WTC11 (cell line): ENCODE results near the gene CATSPERZ. TPM values are rescaled to one million over a fixed set of nuclear protein-coding genes. Genes with fewer than 3 reads are reported as not detected.

Experiments used
- ATAC-seq: fragments of 200-7000 bp; cut with Tn5 transposase; 2 replicates; pipeline ENCODE4 v1.10.0; 2021; ENCODE audit warnings: mild to moderate bottlenecking, moderate library complexity
- CTCF ChIA-PET: fragments of 300-600 bp; sonication (Branson Sonifier 250); formaldehyde crosslinking; loops from one replicate; lab custom pipeline; 2021; ENCODE audit warnings: antibody characterized with exemption; lab: Charles Lee
- POLR2A ChIA-PET: fragments of 350-600 bp; sonication (Branson Sonifier 250); formaldehyde crosslinking; loops from one replicate; lab custom pipeline; 2021; ENCODE audit warnings: antibody characterized with exemption; lab: Charles Lee
- DNase-seq: peaks from one replicate; pipeline ENCODE4 v3.0.0; 2021; ENCODE audit warnings: low spot score
- H3K27ac Mint-ChIP-seq: 2 replicates; pipeline ENCODE4 v1.8.0; 2021; ENCODE audit warnings: mixed read lengths
- H3K27me3 Mint-ChIP-seq: 2 replicates; pipeline ENCODE4 v1.8.0; 2021; ENCODE audit warnings: low read depth, mild to moderate bottlenecking, moderate library complexity, mixed read lengths
- H3K36me3 Mint-ChIP-seq: 2 replicates; pipeline ENCODE4 v1.8.0; 2021; ENCODE audit warnings: mixed read lengths
- H3K4me1 Mint-ChIP-seq: 2 replicates; pipeline ENCODE4 v1.8.0; 2022; ENCODE audit warnings: mixed read lengths
- H3K4me3 Mint-ChIP-seq: 2 replicates; pipeline ENCODE4 v1.8.0; 2021; ENCODE audit warnings: mild to moderate bottlenecking, moderate library complexity, mixed read lengths
- H3K9me3 Mint-ChIP-seq: 2 replicates; pipeline ENCODE4 v1.8.0; 2021; ENCODE audit warnings: mixed read lengths
- FOXK1 ChIP-seq: sonication (generic); formaldehyde crosslinking; IDR thresholded peaks from 2 replicates; pipeline ENCODE4 v1.8.0; 2022; ENCODE audit warnings: mild to moderate bottlenecking, moderate library complexity, missing genetic modification reagents
- KAT7 ChIP-seq: sonication (generic); formaldehyde crosslinking; IDR thresholded peaks from 2 replicates; pipeline ENCODE4 v1.8.1; 2023; ENCODE audit warnings: missing genetic modification reagents, mild to moderate bottlenecking, borderline replicate concordance
- MYBL2 ChIP-seq: sonication (generic); formaldehyde crosslinking; IDR thresholded peaks from 2 replicates; pipeline ENCODE4 v1.8.1; 2023; ENCODE audit warnings: mild to moderate bottlenecking, moderate library complexity, missing genetic modification reagents
- NR1H2 ChIP-seq: sonication (generic); formaldehyde crosslinking; IDR thresholded peaks from 2 replicates; pipeline ENCODE4 v1.9.0; 2021; ENCODE audit warnings: mild to moderate bottlenecking, moderate library complexity, missing genetic modification reagents
- OVOL2 ChIP-seq: fragments of 250-450 bp; sonication (Bioruptor Pico); IDR thresholded peaks from 2 replicates; pipeline ENCODE4 v1.9.0; 2021; ENCODE audit warnings: mild to moderate bottlenecking, borderline replicate concordance
- PRDM15 ChIP-seq: sonication (generic); formaldehyde crosslinking; IDR thresholded peaks from 2 replicates; pipeline ENCODE4 v1.8.0; 2022; ENCODE audit warnings: missing genetic modification reagents
- RELA ChIP-seq: sonication (generic); formaldehyde crosslinking; IDR thresholded peaks from 2 replicates; pipeline ENCODE4 v1.8.1; 2022; ENCODE audit warnings: missing genetic modification reagents, mild to moderate bottlenecking, borderline replicate concordance
- SMAD3 ChIP-seq: sonication (generic); formaldehyde crosslinking; IDR thresholded peaks from 2 replicates; pipeline ENCODE4 v1.8.0; 2022; ENCODE audit warnings: missing genetic modification reagents, mild to moderate bottlenecking, borderline replicate concordance
- SOX15 ChIP-seq: fragments of 250-450 bp; sonication (Bioruptor Pico); IDR thresholded peaks from 2 replicates; pipeline ENCODE4 v1.9.0; 2021; ENCODE audit warnings: mild to moderate bottlenecking
- ZNF121 ChIP-seq: sonication (generic); formaldehyde crosslinking; IDR thresholded peaks from 2 replicates; pipeline ENCODE4 v1.8.0; 2023; ENCODE audit warnings: missing genetic modification reagents
- total RNA-seq: library from RNA; stranded (reverse); gene quantifications from 3 replicates; pipeline ENCODE4 v1.2.3, GENCODE V29; 2021
- TF ChIP-seq, protein P1 (sequence below): sonication (generic); formaldehyde crosslinking; IDR thresholded peaks from 2 replicates; pipeline ENCODE4 v1.8.1; 2023; ENCODE audit warnings: mild to moderate bottlenecking, missing genetic modification reagents, moderate library complexity

The CATSPERZ gene
- total RNA-seq, 1 experiment from 2014 or later = 2.5 TPM

- TF ChIP-seq OVOL2 (CRISPR knock-in tag) = no peak
- TF ChIP-seq ZNF121 (CRISPR knock-in tag) = no peak
- no peak for TF ChIP-seq SMAD3
- TF ChIP-seq PRDM15 (CRISPR knock-in tag) = no peak
These were observed 38.5 kb upstream of the CATSPERZ start (continued) for GRCh38 chr11:64261556-64262080.

DNA sequence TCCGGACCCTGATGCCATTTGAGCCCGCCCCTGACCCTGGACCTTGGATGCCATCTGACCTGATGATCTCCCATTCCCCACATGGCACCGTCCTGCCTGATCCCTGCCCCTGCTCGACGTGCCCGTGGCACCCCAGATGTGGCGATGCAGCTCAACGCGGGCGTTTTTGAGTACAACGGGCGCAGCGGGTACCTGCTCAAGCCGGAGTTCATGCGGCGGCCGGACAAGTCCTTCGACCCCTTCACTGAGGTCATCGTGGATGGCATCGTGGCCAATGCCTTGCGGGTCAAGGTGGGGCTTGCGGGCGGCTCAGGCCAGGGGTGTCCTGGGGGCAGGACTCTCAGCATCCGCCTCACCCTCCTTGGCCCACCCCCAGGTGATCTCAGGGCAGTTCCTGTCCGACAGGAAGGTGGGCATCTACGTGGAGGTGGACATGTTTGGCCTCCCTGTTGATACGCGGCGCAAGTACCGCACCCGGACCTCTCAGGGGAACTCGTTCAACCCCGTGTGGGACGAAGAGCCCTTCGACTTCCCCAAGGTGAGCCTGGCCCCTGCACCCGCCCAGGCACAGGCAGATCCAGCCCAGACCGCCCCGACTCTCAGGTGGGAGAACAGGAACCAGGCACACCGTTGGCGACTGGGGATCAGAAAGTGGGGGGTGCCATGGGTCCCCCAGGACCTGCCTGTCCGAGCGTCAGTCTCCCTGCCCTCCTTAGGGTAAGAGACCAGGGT is 37.7 kb upstream of the CATSPERZ start:
- H3K4me1 Mint-ChIP-seq = no peaks in the 10 kb centered on the region; the same call in 1 of the 2 replicates
- H3K27ac Mint-ChIP-seq = no peak overlapping the region
- no peak for DNase-seq
- CTCF ChIA-PET = interaction anchor here (1.2 to 4.5 kb wide), 5 partner anchors 12 to 80 kb away, joined by 3 to 65 read pairs (median 9); partner anchors contain the start of gene PLCB3
- H3K9me3 Mint-ChIP-seq = no peaks in the 10 kb centered on the region
- H3K4me3 Mint-ChIP-seq = no peak overlapping the region
- ATAC-seq = no peak
- TF ChIP-seq NR1H2 (no peak), RELA (CRISPR knock-in tag) (no peak), MYBL2 (CRISPR knock-in tag) (no peak), KAT7 (CRISPR knock-in tag) (no peak)
- TF ChIP-seq, protein P1, sequence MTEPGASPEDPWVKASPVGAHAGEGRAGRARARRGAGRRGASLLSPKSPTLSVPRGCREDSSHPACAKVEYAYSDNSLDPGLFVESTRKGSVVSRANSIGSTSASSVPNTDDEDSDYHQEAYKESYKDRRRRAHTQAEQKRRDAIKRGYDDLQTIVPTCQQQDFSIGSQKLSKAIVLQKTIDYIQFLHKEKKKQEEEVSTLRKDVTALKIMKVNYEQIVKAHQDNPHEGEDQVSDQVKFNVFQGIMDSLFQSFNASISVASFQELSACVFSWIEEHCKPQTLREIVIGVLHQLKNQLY (CRISPR knock-in tag) = no peak
- TF ChIP-seq, all 79 proteins: peak for 0
- Mint-ChIP-seq H3K36me3 (peaks cover 45% of the 10 kb centered on the region), H3K27me3 (no peaks in the 10 kb centered on the region)
- POLR2A ChIA-PET = interaction anchor here (1.0 to 1.4 kb wide), 2 partner anchors 16 to 21 kb away, joined by 3 to 4 read pairs; no protein-coding TSS in a partner anchor

DNA sequence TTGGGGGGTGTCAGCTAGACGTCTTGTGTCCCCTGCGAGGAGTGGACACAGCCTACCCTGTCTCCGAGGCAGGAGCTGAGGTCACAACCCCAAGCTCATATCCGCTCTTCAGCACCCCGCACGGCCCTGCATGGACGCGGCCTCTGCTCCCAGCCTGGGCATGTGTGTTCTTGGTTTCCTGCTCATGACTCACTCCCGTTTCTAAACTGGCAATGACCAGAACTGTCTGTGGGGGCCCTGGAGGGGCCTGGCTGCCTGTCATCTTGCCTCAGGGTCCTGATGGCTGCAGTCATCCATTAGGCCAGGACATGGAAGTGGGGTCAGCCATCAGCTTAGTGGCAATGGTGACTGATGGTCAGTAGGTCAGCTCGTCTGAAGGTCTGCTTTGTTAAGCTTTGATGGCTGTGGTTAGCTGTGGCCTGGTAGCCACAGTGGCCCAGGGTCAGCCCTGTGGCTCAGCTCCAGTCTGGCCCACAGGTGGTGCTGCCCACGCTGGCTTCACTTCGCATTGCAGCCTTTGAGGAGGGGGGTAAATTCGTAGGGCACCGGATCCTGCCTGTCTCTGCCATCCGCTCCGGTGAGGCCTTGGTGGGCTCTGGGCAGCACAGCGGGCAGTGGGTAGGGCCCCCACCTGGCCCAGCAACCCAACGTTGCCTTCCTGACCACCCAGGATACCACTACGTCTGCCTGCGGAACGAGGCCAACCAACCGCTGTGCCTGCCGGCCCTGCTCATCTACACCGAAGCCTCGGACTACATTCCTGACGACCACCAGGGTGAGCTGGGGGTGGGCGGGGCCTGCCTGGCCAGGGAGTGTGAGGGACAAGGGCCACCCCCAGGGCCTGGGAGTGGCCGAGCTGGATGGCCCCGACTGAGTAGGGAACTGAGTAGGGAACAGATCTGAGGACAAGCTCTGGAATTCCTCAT is 36.9 kb upstream of the CATSPERZ start:
- Mint-ChIP-seq H3K27me3 (no peaks in the 10 kb centered on the region), H3K4me3 (no peak overlapping the region), H3K9me3 (no peaks in the 10 kb centered on the region), H3K36me3 (peaks cover 42% of the 10 kb centered on the region), H3K27ac (peak overlapping the region; percentile 97), H3K4me1 (peaks cover 3% of the 10 kb centered on the region; the same call in 1 of the 2 replicates)
- no peak for DNase-seq
- ChIA-PET CTCF (interaction anchor here (0.5 to 4.5 kb wide), 8 partner anchors 13 to 263 kb away, joined by 3 to 65 read pairs (median 6); partner anchors contain the start of gene PLCB3), POLR2A (interaction anchor here (1.0 to 1.4 kb wide), 2 partner anchors 17 to 22 kb away, joined by 3 to 4 read pairs; no protein-coding TSS in a partner anchor)
- TF ChIP-seq FOXK1 (CRISPR knock-in tag) = no peak
- ATAC-seq = peak; percentile 53

- Mint-ChIP-seq H3K27me3 (no peaks in the 10 kb centered on the region), H3K4me1 (peaks cover 10% of the 10 kb centered on the region), H3K4me3 (no peak overlapping the region), H3K9me3 (no peaks in the 10 kb centered on the region), H3K36me3 (peaks cover 42% of the 10 kb centered on the region)
- DNase-seq = no peak
- POLR2A ChIA-PET = interaction anchor here (1.0 to 1.4 kb wide), 2 partner anchors 18 to 23 kb away, joined by 3 to 4 read pairs; no protein-coding TSS in a partner anchor
- no peak for TF ChIP-seq SOX15 (CRISPR knock-in tag)
- TF ChIP-seq, all 79 proteins: peak for 0
- ATAC-seq = no peak
- CTCF ChIA-PET = interaction anchor here (0.5 to 4.5 kb wide), 9 partner anchors 13 to 263 kb away, joined by 3 to 65 read pairs (median 3); partner anchors contain the start of gene PLCB3
- H3K27ac Mint-ChIP-seq = no peak overlapping the region; the same call in 1 of the 2 replicates
These were observed 36.2 kb upstream of the CATSPERZ start for GRCh38 chr11:64263947-64264317.
